MG63 (cell line): ENCODE data around the gene PAX5. TPM values are rescaled to one million over a fixed set of nuclear protein-coding genes. Genes with fewer than 3 reads are reported as not detected.
"Not testable (repeated sequence)": the region's sequence is repeated elsewhere in the genome, so short reads cannot be mapped to it uniquely, and the experiment has no call there.

Source experiments
- DNase-seq: peaks from one replicate; pipeline ENCODE4 v3.0.0-alpha.2; 2020
- H3K27me3 ChIP-seq: fragments of 250-450 bp; sonication (Bioruptor Pico); 2 replicates; pipeline ENCODE4 v1.5.1; 2020; ENCODE audit warnings: mild to moderate bottlenecking, moderate library complexity
- H3K36me3 ChIP-seq: fragments of 250-450 bp; sonication (Bioruptor Pico); 2 replicates; pipeline ENCODE4 v1.5.1; 2020; ENCODE audit warnings: mild to moderate bottlenecking, moderate library complexity
- H3K4me3 ChIP-seq: fragments of 250-450 bp; sonication (Bioruptor Pico); 2 replicates; pipeline ENCODE4 v1.5.1; 2020; ENCODE audit warnings: mild to moderate bottlenecking, moderate library complexity
- H3K9me3 ChIP-seq: fragments of 250-450 bp; sonication (Bioruptor Pico); 2 replicates; pipeline ENCODE4 v1.5.1; 2020; ENCODE audit warnings: mild to moderate bottlenecking, moderate library complexity
- total RNA-seq: library from RNA; depleted of rRNA; stranded (reverse); fragments of >200 nt; shearing (Covaris generic); gene quantifications from 2 replicates; pipeline ENCODE4 v1.2.3, GENCODE V29; 2014; ENCODE audit warnings: low replicate concordance

Gene PAX5
- total RNA-seq, 1 experiment from 2014 or later = not detected

DNA sequence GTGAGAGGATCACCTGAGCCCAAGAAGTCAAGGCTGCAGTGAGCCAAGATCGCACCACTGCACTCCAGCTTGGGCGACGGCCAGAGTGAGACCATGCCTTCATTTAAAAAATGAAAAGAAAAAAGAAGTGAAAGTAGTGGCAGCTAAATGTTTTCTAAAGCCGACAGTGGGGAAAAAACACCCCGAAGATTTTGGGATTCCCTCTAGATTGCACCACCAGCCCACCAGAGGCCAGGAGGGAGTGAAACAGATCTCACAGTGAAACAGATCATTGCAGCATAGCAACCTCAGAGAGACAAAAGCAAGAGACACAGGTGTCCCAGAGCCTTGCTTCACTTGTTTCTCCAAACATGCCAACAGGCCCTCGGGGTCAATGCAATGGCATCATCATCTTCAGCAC, 156.8 kb downstream of the PAX5 start:
- no peaks in the 10 kb centered on the region for H3K36me3 ChIP-seq
- H3K4me3 ChIP-seq = no peak overlapping the region
- no peak for DNase-seq
- H3K9me3 ChIP-seq = no peaks in the 10 kb centered on the region; the same call in 1 of the 2 replicates
- 0 out of 2 replicates have a peak, but pooled peaks cover 3% of the 10 kb centered on the region for H3K27me3 ChIP-seq

DNA sequence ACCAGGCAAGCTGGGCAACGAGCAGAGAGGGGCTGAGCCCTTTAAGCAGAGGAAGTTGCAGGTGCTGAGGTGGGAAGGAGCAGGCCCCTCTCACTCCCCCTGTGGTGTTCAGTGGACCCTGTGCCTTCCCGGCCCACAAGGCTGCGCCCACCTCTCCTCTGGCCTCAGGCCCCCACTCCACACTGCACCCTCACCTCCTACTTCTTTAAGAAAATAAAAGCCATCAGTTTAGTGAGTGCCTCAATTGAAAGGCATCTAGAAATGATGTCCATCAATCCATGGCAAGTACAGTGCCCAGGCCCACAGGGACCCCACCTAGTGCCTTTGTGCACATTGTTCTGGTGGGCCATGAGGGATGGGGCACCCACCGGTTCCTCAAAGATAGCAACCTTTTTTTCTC, 158.0 kb downstream of the PAX5 start:
- H3K4me3 ChIP-seq = no peak overlapping the region
- DNase-seq = no peak
- H3K27me3 ChIP-seq = 0 out of 2 replicates have a peak, but pooled peaks cover 3% of the 10 kb centered on the region
- H3K9me3 ChIP-seq = no peaks in the 10 kb centered on the region; the same call in 1 of the 2 replicates
- no peaks in the 10 kb centered on the region for H3K36me3 ChIP-seq

GRCh38 chr9:36874921-36875320, 159.1 kb downstream of the PAX5 start:
- DNase-seq = peak; percentile 47
- Histone ChIP-seq H3K4me3 (no peak overlapping the region), H3K36me3 (no peaks in the 10 kb centered on the region), H3K27me3 (0 out of 2 replicates have a peak, but pooled peaks cover 3% of the 10 kb centered on the region), H3K9me3 (no peaks in the 10 kb centered on the region; the same call in 1 of the 2 replicates)

DNA sequence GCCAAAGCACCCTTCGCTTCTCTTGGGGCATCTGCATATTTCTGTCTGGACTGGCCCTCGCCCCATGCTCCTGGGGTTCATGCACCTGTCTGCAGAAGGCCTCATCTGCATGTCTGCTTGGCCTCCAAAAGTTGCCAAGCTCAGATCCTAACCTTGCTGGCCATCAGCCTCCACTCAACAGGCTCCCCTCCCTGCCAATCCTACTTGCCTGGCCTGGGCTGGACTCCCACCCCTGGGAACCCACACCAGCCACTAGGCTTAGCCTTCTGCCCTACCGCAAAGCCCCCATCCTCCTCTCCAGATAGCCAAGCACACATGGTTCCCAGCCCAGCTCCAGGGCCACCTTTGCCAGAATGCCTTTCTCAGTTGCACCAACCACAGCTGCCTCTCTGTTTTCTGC, 159.8 kb downstream of the PAX5 start:
- Histone ChIP-seq H3K27me3 (0 out of 2 replicates have a peak, but pooled peaks cover 3% of the 10 kb centered on the region), H3K36me3 (no peaks in the 10 kb centered on the region), H3K9me3 (no peaks in the 10 kb centered on the region; the same call in 1 of the 2 replicates), H3K4me3 (no peak overlapping the region)
- no peak for DNase-seq

- Histone ChIP-seq H3K4me3 (no peak overlapping the region), H3K36me3 (no peaks in the 10 kb centered on the region), H3K9me3 (no peaks in the 10 kb centered on the region; the same call in 1 of the 2 replicates), H3K27me3 (0 out of 2 replicates have a peak, but pooled peaks cover 8% of the 10 kb centered on the region)
- peak; percentile 71 for DNase-seq
Measured at GRCh38 chr9:36873247-36873875, 160.7 kb downstream of the PAX5 start.

GRCh38 chr9:36872641-36873040, 161.4 kb downstream of the PAX5 start:
- DNase-seq = no peak
- Histone ChIP-seq H3K9me3 (no peaks in the 10 kb centered on the region; the same call in 1 of the 2 replicates), H3K36me3 (no peaks in the 10 kb centered on the region), H3K27me3 (0 out of 2 replicates have a peak, but pooled peaks cover 8% of the 10 kb centered on the region), H3K4me3 (no peak overlapping the region)

GRCh38 chr9:36871606-36872005, 162.5 kb downstream of the PAX5 start:
- H3K9me3 ChIP-seq = no peaks in the 10 kb centered on the region; the same call in 1 of the 2 replicates
- DNase-seq = no peak
- no peaks in the 10 kb centered on the region for H3K36me3 ChIP-seq
- 0 out of 2 replicates have a peak, but pooled peaks cover 8% of the 10 kb centered on the region for H3K27me3 ChIP-seq
- no peak overlapping the region for H3K4me3 ChIP-seq

DNA sequence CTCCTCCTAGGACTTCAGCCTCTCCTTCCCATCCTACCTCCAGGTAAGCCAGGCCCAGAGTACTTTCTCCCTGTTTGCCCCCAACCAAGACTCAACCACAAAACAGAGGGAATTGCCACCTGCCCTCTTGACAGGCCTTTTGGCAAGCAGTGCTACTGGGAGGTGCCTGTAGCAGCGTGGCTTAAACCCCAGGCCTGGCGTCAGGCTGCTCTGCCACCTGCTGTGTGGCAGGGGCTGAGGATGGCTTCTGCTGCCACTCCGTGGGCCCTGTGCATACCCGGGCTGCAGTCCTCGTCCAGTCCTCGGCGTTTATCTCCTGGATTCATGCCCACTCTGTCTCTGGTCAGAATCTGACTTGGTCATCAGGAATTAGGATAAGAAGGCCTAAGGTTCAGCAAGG, 163.1 kb downstream of the PAX5 start:
- Histone ChIP-seq H3K36me3 (no peaks in the 10 kb centered on the region), H3K4me3 (no peak overlapping the region), H3K9me3 (no peaks in the 10 kb centered on the region; the same call in 1 of the 2 replicates), H3K27me3 (0 out of 2 replicates have a peak, but pooled peaks cover 8% of the 10 kb centered on the region)
- no peak for DNase-seq

DNA sequence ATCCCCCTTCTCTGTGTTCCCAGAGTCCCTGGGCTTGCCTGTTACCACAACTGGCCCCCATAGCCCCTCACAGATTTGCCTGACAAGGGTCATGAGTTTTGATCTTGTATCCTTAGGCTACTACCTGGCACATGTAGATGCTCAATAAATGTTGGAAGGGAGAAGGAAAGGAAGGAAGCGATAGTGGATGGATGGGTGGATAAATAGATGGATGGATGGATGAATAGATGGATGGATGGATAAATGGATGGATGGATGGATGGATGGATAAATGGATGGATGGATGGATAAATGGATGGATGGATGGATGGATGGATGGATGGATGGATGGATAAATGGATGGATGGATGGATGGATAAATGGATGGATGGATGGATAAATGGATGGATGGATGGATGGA, 164.5 kb downstream of the PAX5 start:
- not testable (repeated sequence) for H3K36me3 ChIP-seq, H3K4me3 ChIP-seq, H3K9me3 ChIP-seq, DNase-seq, H3K27me3 ChIP-seq

- no peak for DNase-seq
- Histone ChIP-seq H3K27me3 (0 out of 2 replicates have a peak, but pooled peaks cover 8% of the 10 kb centered on the region), H3K9me3 (no peaks in the 10 kb centered on the region; the same call in 1 of the 2 replicates), H3K4me3 (no peak overlapping the region), H3K36me3 (no peaks in the 10 kb centered on the region)
Measured at GRCh38 chr9:36868586-36869282, 165.3 kb downstream of the PAX5 start.

GRCh38 chr9:36867672-36868471, 166.2 kb downstream of the PAX5 start:
- Histone ChIP-seq H3K9me3 (no peaks in the 10 kb centered on the region; the same call in 1 of the 2 replicates), H3K27me3 (0 out of 2 replicates have a peak, but pooled peaks cover 5% of the 10 kb centered on the region), H3K4me3 (no peak overlapping the region), H3K36me3 (no peaks in the 10 kb centered on the region)
- DNase-seq = no peak

- Histone ChIP-seq H3K9me3 (no peaks in the 10 kb centered on the region), H3K36me3 (no peaks in the 10 kb centered on the region), H3K4me3 (no peak overlapping the region), H3K27me3 (0 out of 2 replicates have a peak, but pooled peaks cover 5% of the 10 kb centered on the region)
- DNase-seq = no peak
Measured at GRCh38 chr9:36867241-36867640, 166.8 kb downstream of the PAX5 start.

- no peaks in the 10 kb centered on the region for H3K9me3 ChIP-seq
- H3K27me3 ChIP-seq = 0 out of 2 replicates have a peak, but pooled peaks cover 5% of the 10 kb centered on the region
- DNase-seq = no peak
- H3K36me3 ChIP-seq = no peaks in the 10 kb centered on the region
- H3K4me3 ChIP-seq = no peak overlapping the region
Measured at GRCh38 chr9:36866840-36867239, 167.2 kb downstream of the PAX5 start.

- 0 out of 2 replicates have a peak, but pooled peaks cover 5% of the 10 kb centered on the region for H3K27me3 ChIP-seq
- H3K9me3 ChIP-seq = no peaks in the 10 kb centered on the region
- no peak overlapping the region for H3K4me3 ChIP-seq
- DNase-seq = no peak
- H3K36me3 ChIP-seq = no peaks in the 10 kb centered on the region
Measured at GRCh38 chr9:36865731-36866635, 168.1 kb downstream of the PAX5 start.

DNA sequence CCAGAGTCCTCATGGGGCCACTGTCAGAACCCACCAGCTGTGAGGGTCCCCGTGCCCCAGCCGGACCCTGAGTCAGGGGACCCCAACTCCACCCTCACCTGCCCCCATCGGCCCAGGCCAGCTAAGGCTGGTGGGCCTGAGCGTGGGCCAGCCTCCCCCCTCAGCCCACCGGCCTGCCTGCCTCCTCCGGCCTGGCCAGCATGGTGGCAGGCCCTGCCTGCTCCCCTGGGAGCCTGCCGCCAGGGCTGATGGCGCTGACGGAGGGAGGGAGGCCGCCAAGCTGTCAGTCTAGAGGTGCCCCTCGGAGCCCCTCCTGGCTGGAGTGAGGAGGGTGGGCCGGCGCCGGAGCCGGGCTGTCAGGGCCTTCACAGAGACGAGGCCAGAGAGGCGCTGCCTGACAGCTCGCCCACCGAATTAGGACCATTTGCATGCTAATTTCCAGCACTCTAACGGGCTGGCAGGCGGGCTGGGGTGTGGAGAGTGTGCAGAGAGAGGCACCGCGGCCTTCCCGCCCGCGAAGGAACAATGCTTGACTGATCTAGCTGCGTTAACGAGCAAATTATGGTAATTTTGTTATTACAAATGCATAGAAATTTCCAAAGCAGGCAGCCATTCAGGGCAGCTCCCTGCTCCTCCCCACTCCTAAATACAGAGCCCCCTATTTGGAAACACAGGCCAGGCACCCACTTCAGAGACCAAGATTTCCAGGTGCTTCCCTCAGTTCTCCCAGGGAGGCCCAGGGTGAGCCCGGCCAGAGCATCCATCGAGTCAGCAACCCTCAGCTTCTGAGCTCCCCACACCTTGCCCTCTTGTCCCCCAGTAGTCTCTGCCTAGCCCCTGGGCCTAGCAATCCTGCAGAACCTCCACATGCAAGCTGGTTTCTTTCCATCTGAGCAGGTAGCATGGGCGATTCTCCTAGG, 169.3 kb downstream of the PAX5 start:
- H3K36me3 ChIP-seq = no peaks in the 10 kb centered on the region
- no peak overlapping the region for H3K4me3 ChIP-seq
- 0 out of 2 replicates have a peak, but pooled peaks cover 5% of the 10 kb centered on the region for H3K27me3 ChIP-seq
- H3K9me3 ChIP-seq = no peaks in the 10 kb centered on the region
- DNase-seq = no peak
